ENCODE results near the gene CUEDC2.
A peak's percentile ranks its signal among the peaks of the same experiment; 100 is the strongest.

Gene CUEDC2

GRCh38 chr10:102398172-102399020 lies 34.0 kb downstream of the CUEDC2 start:
- H3K27ac ChIP-seq = peak overlapping the region; percentile 81
- no peak for TF ChIP-seq CTCF (conservative IDR thresholded peaks at IDR 0.05)

DNA sequence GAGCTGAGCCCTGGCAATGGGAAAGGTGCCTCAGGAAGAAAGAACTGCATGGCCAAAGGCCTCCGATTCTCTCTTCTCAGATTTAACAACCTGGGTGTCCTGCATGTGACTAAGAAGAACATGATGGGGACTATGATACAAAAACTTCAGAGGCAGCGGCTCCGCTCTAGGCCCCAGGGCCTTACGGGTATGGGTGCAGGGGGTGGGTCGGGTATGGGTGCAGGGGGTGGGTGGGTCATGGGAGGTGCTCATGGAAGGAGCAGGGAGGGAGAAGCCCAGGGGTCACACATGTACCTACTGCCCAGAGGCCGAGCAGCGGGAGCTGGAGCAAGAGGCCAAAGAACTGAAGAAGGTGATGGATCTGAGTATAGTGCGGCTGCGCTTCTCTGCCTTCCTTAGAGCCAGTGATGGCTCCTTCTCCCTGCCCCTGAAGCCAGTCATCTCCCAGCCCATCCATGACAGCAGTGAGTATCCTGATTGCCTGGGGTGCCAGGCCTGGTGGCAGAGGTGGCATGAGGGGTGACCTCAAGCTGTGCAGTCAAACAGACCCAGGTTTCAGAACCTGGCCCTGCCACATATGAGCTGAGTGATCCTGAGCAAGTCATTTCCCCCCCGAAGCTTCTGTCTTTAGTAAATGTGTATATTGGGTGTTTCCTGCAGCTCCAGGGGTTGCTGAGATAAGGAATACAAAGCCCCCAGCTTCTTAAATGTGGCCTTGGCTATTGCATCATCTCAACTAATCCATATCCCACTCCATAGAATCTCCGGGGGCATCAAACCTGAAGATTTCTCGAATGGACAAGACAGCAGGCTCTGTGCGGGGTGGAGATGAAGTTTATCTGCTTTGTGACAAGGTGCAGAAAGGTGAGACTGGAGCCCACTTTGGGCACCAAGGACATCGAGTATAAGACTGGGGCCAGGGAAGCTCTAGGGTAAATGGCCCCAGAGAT lies 34.9 kb downstream of the CUEDC2 start:
- H3K27ac ChIP-seq = no peak overlapping the region
- no peak for TF ChIP-seq CTCF (conservative IDR thresholded peaks at IDR 0.05)

GRCh38 chr10:102396730-102397151 lies 35.6 kb downstream of the CUEDC2 start:
- no peak for TF ChIP-seq CTCF (conservative IDR thresholded peaks at IDR 0.05)
- H3K27ac ChIP-seq = peak overlapping the region; percentile 61; the same call in 1 of the 2 replicates

DNA sequence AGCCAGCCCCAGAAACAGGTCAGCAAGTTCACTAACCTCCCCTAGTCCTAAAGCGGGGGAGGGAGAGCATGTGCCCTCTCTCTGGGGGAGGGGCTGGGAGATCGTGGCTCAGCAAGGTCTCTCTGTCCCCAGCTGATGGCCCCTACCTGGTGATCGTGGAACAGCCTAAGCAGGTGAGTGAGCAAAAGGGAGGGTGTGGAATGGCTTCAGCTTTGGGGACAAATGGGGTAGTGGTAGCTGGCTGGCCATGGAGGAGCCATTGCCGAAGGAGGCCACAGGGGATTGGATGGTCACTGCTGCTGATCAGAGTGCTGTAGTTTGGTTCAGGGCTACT lies 36.1 kb downstream of the CUEDC2 start:
- peak overlapping the region; percentile 61 for H3K27ac ChIP-seq
- TF ChIP-seq CTCF (conservative IDR thresholded peaks at IDR 0.05) = no peak

DNA sequence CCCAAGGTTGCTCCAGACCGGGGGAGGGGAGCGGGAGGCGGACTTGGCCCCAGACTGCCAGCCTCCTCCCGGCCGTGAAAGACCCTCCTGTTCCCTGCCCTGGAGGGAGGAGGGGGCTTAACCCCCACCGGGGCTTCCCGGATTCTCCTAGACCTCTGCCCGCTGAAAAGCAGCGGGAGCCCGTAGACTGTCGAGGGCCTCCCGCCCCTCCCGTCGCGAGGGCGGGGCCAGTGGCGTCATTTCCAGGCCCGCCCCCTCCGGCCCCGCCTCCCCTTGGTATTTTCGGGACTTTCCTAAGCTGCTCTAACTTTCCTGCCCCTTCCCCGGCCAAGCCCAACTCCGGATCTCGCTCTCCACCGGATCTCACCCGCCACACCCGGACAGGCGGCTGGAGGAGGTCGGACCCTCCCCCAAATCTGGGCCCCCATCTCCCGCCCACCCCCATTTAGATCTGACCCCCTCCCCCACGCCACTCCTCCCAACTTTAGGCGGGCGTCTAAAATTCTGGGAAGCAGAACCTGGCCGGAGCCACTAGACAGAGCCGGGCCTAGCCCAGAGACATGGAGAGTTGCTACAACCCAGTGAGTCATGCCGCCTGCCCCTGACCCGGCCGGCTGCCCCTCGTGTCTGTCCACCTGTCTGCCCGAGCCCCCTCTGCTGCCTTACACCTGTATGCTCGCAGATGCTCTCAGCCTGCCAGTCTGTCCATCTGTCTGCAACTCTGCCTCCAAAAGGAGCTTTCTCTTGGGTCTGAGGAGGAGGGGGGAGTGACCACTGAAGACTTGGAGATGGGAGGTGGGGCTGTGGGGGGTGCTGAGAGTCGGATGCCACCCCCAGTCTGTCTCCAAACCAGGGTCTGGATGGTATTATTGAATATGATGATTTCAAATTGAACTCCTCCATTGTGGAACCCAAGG lies 36.7 kb downstream of the CUEDC2 start, which contains the start of gene NFKB2:
Gene NFKB2, plus strand, starts transcription at position 306 of the 917 bp plus-strand sequence. Its CDS starts 255 bp downstream, at position 561.
- no peak for TF ChIP-seq CTCF (conservative IDR thresholded peaks at IDR 0.05)
- H3K27ac ChIP-seq = peak within 1 kb of the TSS; percentile 61

DNA sequence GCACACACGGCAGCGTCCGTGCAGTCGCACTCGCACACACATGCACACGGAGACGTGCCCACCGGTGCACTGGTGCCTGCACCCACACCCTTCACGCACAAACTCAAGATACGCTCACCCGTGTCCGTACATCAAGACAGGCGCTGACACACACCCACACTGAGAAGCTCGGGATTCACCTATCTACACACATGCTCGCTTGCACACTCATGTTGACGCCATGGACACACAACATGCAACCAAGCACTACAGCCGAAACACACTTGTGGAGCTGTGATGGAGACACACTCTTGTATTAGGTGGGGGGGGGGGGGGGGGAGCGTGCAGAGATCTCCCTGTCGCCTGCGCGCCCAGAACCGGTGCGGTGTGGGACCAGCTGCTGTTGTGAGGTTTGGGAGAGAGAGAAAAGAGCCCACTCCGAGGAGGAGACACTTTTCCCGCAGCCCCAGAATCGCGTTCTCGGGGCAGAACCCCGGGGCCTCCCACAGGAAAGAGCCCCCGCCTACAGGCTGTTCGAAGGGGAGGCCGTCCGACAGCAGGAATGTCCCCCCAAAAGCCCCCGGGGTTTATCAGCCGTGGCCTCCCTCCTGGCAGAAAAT lies 37.5 kb downstream of the CUEDC2 start:
- peak overlapping the region; percentile 61 for H3K27ac ChIP-seq

More for the DNA sequence above, 37.5 kb downstream of the CUEDC2 start:
- no peak for TF ChIP-seq CTCF (conservative IDR thresholded peaks at IDR 0.05)

Measured in VCaP (cell line).